GM12878 (cell line): ENCODE measurements around the gene DCP1B. TPM values are rescaled to one million over a fixed set of nuclear protein-coding genes. Genes with fewer than 3 reads are reported as not detected.

Source experiments
- ATAC-seq: fragments of 200-7000 bp; cut with Tn5 transposase; 3 replicates; pipeline ENCODE4 v1.9.1; 2020; ENCODE audit warnings: mild to moderate bottlenecking, moderate library complexity
- BruUV-seq: library from RNA; stranded (reverse); fragments of 400-500 nt; replicated peaks from 2 replicates; lab custom pipeline; 2021; lab: Mats Ljungman, UMichigan
- CTCF ChIA-PET: fragments of 300-600 bp; sonication (Branson Sonifier 250); formaldehyde crosslinking; extraction: SDS; loops from one replicate; lab custom pipeline; 2021; ENCODE audit warnings: inconsistent platforms; lab: Yijun Ruan, JAX
- POLR2A ChIA-PET: fragments of 350-600 bp; formaldehyde crosslinking; extraction: SDS; loops from one replicate; lab custom pipeline; 2021; ENCODE audit warnings: inconsistent platforms; lab: Charles Lee
- RAD21 ChIA-PET: fragments of 300-600 bp; sonication (Branson Sonifier 250); formaldehyde crosslinking; loops from one replicate; lab custom pipeline; 2023; ENCODE audit warnings: antibody characterized with exemption; ENCODE audit not compliant: unreplicated experiment; lab: Charles Lee
- SMC1A ChIA-PET: fragments of 300-600 bp; sonication (Branson Sonifier 250); formaldehyde crosslinking; loops from one replicate; lab custom pipeline; 2023; ENCODE audit not compliant: unreplicated experiment, uncharacterized antibody; lab: Charles Lee
- DNase-seq: peaks from one replicate; pipeline ENCODE4 v3.0.0-alpha.2; 2011; ENCODE audit warnings: low read depth, low spot score
- FAIRE-seq: peaks from 3 replicates; lab custom pipeline; 2011; peaks lifted over from hg19 to GRCh38; lab: Jason Lieb, UNC
- H2AFZ ChIP-seq: 2 replicates; pipeline ENCODE4 v1.6.0; 2011; ENCODE audit warnings: low read depth, low read length, control low read depth; ENCODE audit not compliant: control insufficient read depth
- H3K27ac ChIP-seq: 2 replicates; pipeline ENCODE4 v1.5.1; 2011; ENCODE audit warnings: control low read depth; ENCODE audit not compliant: control insufficient read depth, insufficient read depth
- H3K27me3 ChIP-seq, 2 experiments: replicated peaks in 1 of 2; 2 replicates each; pipeline versions ENCODE4 v1.6.0 to v1.6.1; 2011; ENCODE audit warnings: low read length in 1 of 2; ENCODE audit not compliant: control insufficient read depth in 2 of 2, insufficient read depth in 2 of 2
- H3K36me3 ChIP-seq, 2 experiments: 2 replicates each; pipeline ENCODE4 v1.5.1; 2011; ENCODE audit warnings: low read length in 1 of 2; ENCODE audit not compliant: control insufficient read depth in 2 of 2, insufficient read depth in 2 of 2
- H3K4me1 ChIP-seq: 2 replicates; pipeline ENCODE4 v1.6.1; 2011; ENCODE audit warnings: mild to moderate bottlenecking, low read length, moderate library complexity, mixed read lengths; ENCODE audit not compliant: control insufficient read depth, insufficient read depth
- H3K4me2 ChIP-seq: 2 replicates; pipeline ENCODE4 v1.6.0; 2011; ENCODE audit warnings: control low read depth; ENCODE audit not compliant: control insufficient read depth, insufficient read depth
- H3K4me3 ChIP-seq: fragments of 200-600 bp; sonication (generic); 2 replicates; pipeline ENCODE4 v1.5.1; 2016
- H3K79me2 ChIP-seq: 2 replicates; pipeline ENCODE4 v1.6.0; 2011; ENCODE audit warnings: low read length; ENCODE audit not compliant: control insufficient read depth, insufficient read depth
- H3K9ac ChIP-seq: 2 replicates; pipeline ENCODE4 v1.8.0; 2011; ENCODE audit warnings: low read length, control low read depth, mixed read lengths; ENCODE audit not compliant: control insufficient read depth, insufficient read depth
- H3K9me3 ChIP-seq: replicated peaks from 3 replicates; pipeline ENCODE4 v1.5.1; 2011; ENCODE audit warnings: mild to moderate bottlenecking, low read length; ENCODE audit not compliant: control insufficient read depth, insufficient read depth
- H4K20me1 ChIP-seq: 2 replicates; pipeline ENCODE4 v1.6.0; 2011; ENCODE audit not compliant: control insufficient read depth, insufficient read depth
- CHD4 ChIP-seq: fragments of 200-600 bp; sonication (generic); IDR thresholded peaks from 2 replicates; pipeline ENCODE4 v1.6.1; 2016; ENCODE audit warnings: mild to moderate bottlenecking
- GATAD2B ChIP-seq: fragments of 450-650 bp; conservative IDR thresholded peaks from 2 replicates; pipeline ENCODE4 v1.6.1; 2017; ENCODE audit warnings: low read depth, mild to moderate bottlenecking, moderate library complexity
- IKZF2 ChIP-seq, 2 experiments: fragments of 450-650 bp; IDR thresholded peaks; 2 replicates each; pipeline ENCODE4 v1.6.1; 2017; ENCODE audit warnings: mild to moderate bottlenecking in 2 of 2, moderate library complexity in 2 of 2
- MAX ChIP-seq: IDR thresholded peaks from 2 replicates; pipeline ENCODE4 v1.6.1; 2012; ENCODE audit warnings: low read depth, low read length, improper control_type of control experiment
- NFYB ChIP-seq: IDR thresholded peaks from 2 replicates; pipeline ENCODE4 v1.6.1; 2011; ENCODE audit warnings: low read depth, mild to moderate bottlenecking, low read length, improper control_type of control experiment, moderate library complexity; ENCODE audit not compliant: insufficient read depth
- PKNOX1 ChIP-seq: fragments of 450-650 bp; IDR thresholded peaks from 2 replicates; pipeline ENCODE4 v1.6.1; 2016; ENCODE audit warnings: mild to moderate bottlenecking
- RB1 ChIP-seq: fragments of 450-650 bp; formaldehyde crosslinking; IDR thresholded peaks from 2 replicates; pipeline ENCODE4 v1.6.1; 2017; ENCODE audit warnings: mild to moderate bottlenecking, borderline replicate concordance
- RELA ChIP-seq: fragments of 450-650 bp; IDR thresholded peaks from 2 replicates; pipeline ENCODE4 v1.8.0; 2014; ENCODE audit warnings: borderline replicate concordance; ENCODE audit not compliant: partially characterized antibody
- SMAD1 ChIP-seq: fragments of 450-650 bp; IDR thresholded peaks from 2 replicates; pipeline ENCODE4 v1.6.1; 2018; ENCODE audit warnings: mild to moderate bottlenecking, low read depth; ENCODE audit not compliant: partially characterized antibody
- SREBF1 ChIP-seq: IDR thresholded peaks from 2 replicates; pipeline ENCODE4 v1.6.1; 2012; ENCODE audit warnings: mild to moderate bottlenecking, low read length
- SRF ChIP-seq, 2 experiments: IDR thresholded peaks; 2 replicates each; pipeline ENCODE4 v1.6.1; 2011; ENCODE audit warnings: low read depth in 2 of 2, low read length in 2 of 2, mild to moderate bottlenecking in 1 of 2, moderate library complexity in 1 of 2
- ZBTB40 ChIP-seq: fragments of 450-650 bp; IDR thresholded peaks from 2 replicates; pipeline ENCODE4 v1.6.1; 2016; ENCODE audit warnings: mild to moderate bottlenecking, moderate library complexity, borderline replicate concordance
- ZNF274 ChIP-seq: IDR thresholded peaks from one replicate; pipeline ENCODE4 v1.8.0; 2011; ENCODE audit not compliant: insufficient read length, insufficient read depth
- WGBS: methylation state at CpG from one replicate; pipeline ENCODE4 v1.1.6; 2016; ENCODE audit warnings: low lambda C conversion rate; ENCODE audit not compliant: insufficient replicate concordance, insufficient coverage; ENCODE audit errors: missing lambda C conversion rate; 5-methylcytosine and 5-hydroxymethylcytosine counted together
- in situ Hi-C: fragments of 300-500 bp; cut with MboI; formaldehyde crosslinking; loops from 9 replicates; pipeline ENCODE4 v1.14.3; 2018; ENCODE audit warnings: mixed read lengths
- intact Hi-C: fragments of 100-400 bp; cut with micrococcal nuclease; formaldehyde crosslinking; loops from one replicate; pipeline ENCODE4 v1.14.2; 2022; ENCODE audit not compliant: unreplicated experiment
- polyA plus RNA-seq, 11 experiments: library from polyadenylated mRNA; depleted of rRNA in 4 of 11; unstranded in 6 of 11; stranded (reverse) in 5 of 11; fragments of >200 nt; fragmentation: Nextera tagmentation in 4 of 11; fragmentation: Illumina TruSeq in 1 of 11; extraction: Ambion mirVana in 4 of 11; extraction: Trizol in 1 of 11; gene quantifications; 1 replicate in 1 of 11; 2 replicates in 10 of 11; pipeline versions ENCODE4 v1.2.1 to v1.2.3, GENCODE V29; 2011 to 2016; ENCODE audit warnings: inconsistent platforms in 2 of 11, missing spikeins in 2 of 11, low read depth in 1 of 11
- total RNA-seq, 4 experiments: library from RNA; depleted of rRNA in 3 of 4; stranded (reverse); fragments of >200 nt in 3 of 4; fragmentation: Illumina TruSeq in 1 of 4; extraction: Trizol in 1 of 4; gene quantifications; 2 replicates each; pipeline versions ENCODE4 v1.2.1 to v1.2.3, GENCODE V29; 2013 to 2021
- TF ChIP-seq, protein P1 (sequence below): fragments of 450-650 bp; IDR thresholded peaks from 2 replicates; pipeline ENCODE4 v1.6.1; 2018; ENCODE audit warnings: borderline replicate concordance, mild to moderate bottlenecking; ENCODE audit not compliant: partially characterized antibody

The DCP1B gene
- total and polyA plus RNA-seq, 10 of the 15 experiments (the other 5 are each of a cell fraction or from before 2014, with no cell fraction given), result 1.3 to 23.4 (median 15.3) TPM

- in situ Hi-C loops (no loop called here), intact Hi-C loops (no loop called here)
- ChIA-PET RAD21 (no interaction called here), SMC1A (no interaction called here), CTCF (no interaction called here), POLR2A (no interaction called here)
- no peak overlapping the region for H3K4me2 ChIP-seq
- H3K9me3 ChIP-seq, result no peaks in the 10 kb centered on the region
- H3K4me1 ChIP-seq, result no peaks in the 10 kb centered on the region
- TF ChIP-seq PKNOX1 (no peak), SMAD1 (no peak), NFYB (no peak), ZBTB40 (no peak), GATAD2B (no peak), IKZF2 (IDR thresholded peaks at IDR 0.05) (no peak), CHD4 (no peak), ZNF274 (no peak), SREBF1 (no peak), MAX (no peak), SRF (IDR thresholded peaks at IDR 0.05; ENCODE audit: low read depth in 2 of 2, low read length in 2 of 2) (no peak), RB1 (no peak), RELA (no peak)
- TF ChIP-seq, protein P1, sequence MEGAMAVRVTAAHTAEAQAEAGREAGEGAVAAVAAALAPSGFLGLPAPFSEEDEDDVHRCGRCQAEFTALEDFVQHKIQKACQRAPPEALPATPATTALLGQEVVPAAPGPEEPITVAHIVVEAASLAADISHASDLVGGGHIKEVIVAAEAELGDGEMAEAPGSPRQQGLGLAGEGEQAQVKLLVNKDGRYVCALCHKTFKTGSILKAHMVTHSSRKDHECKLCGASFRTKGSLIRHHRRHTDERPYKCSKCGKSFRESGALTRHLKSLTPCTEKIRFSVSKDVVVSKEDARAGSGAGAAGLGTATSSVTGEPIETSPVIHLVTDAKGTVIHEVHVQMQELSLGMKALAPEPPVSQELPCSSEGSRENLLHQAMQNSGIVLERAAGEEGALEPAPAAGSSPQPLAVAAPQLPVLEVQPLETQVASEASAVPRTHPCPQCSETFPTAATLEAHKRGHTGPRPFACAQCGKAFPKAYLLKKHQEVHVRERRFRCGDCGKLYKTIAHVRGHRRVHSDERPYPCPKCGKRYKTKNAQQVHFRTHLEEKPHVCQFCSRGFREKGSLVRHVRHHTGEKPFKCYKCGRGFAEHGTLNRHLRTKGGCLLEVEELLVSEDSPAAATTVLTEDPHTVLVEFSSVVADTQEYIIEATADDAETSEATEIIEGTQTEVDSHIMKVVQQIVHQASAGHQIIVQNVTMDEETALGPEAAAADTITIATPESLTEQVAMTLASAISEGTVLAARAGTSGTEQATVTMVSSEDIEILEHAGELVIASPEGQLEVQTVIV, result no peak
- no peak for DNase-seq
- no peaks in the 10 kb centered on the region for H4K20me1 ChIP-seq
- WGBS, result 29% methylated on average over 22 of the region's 22 CpGs
- no peak for FAIRE-seq
- no peaks in the 10 kb centered on the region for H3K79me2 ChIP-seq
- no peak overlapping the region for H3K9ac ChIP-seq
- peaks cover 0 to 6% of the 10 kb centered on the region in 2 experiments; a peak in 2 of 4 replicates for H3K27me3 ChIP-seq
- no peak for ATAC-seq
- H3K36me3 ChIP-seq, result no peaks in the 10 kb centered on the region
- no peak overlapping the region for H3K27ac ChIP-seq
- BruUV-seq, result no TSS peak
- H2AFZ ChIP-seq, result no peak overlapping the region; the same call in 1 of the 2 replicates
- H3K4me3 ChIP-seq, result no peak overlapping the region
These were observed 86.8 kb downstream of the DCP1B start for GRCh38 chr12:1917172-1918070.
